ENCODE measurements around the gene CRK.

The CRK gene

GRCh38 chr17:1442187-1442586 lies 13.8 kb downstream of the CRK start:
- no peak overlapping the region for H3K4me3 ChIP-seq (ENCODE audit: severe bottlenecking)
- H3K4me1 ChIP-seq (ENCODE audit: insufficient read depth, poor library complexity, severe bottlenecking): no peaks in the 10 kb centered on the region
- H3K27ac ChIP-seq (ENCODE audit: poor library complexity, severe bottlenecking): no peak overlapping the region
- H3K27me3 ChIP-seq (ENCODE audit: insufficient read depth, poor library complexity, severe bottlenecking): no peaks in the 10 kb centered on the region
- DNase-seq (ENCODE audit: low spot score) (no peak), ATAC-seq (ENCODE audit: low read depth) (no peak)
- H3K36me3 ChIP-seq (ENCODE audit: low read depth): peaks cover 22% of the 10 kb centered on the region
- H3K9me3 ChIP-seq (ENCODE audit: severe bottlenecking): no peaks in the 10 kb centered on the region
- TF ChIP-seq CTCF (IDR thresholded peaks at IDR 0.05; ENCODE audit: poor library complexity, severe bottlenecking): no peak

- TF ChIP-seq CTCF (IDR thresholded peaks at IDR 0.05; ENCODE audit: poor library complexity, severe bottlenecking): no peak
- no peak for DNase-seq (ENCODE audit: low spot score)
- H3K36me3 ChIP-seq (ENCODE audit: low read depth): peaks cover 29% of the 10 kb centered on the region
These were observed 15.1 kb downstream of the CRK start for GRCh38 chr17:1440921-1441320.

GRCh38 chr17:1438593-1439083 lies 17.4 kb downstream of the CRK start:
- TF ChIP-seq CTCF (IDR thresholded peaks at IDR 0.05; ENCODE audit: poor library complexity, severe bottlenecking): no peak
- no peak overlapping the region for H3K4me3 ChIP-seq (ENCODE audit: severe bottlenecking)
- DNase-seq (ENCODE audit: low spot score) (no peak), ATAC-seq (ENCODE audit: low read depth) (no peak)
- H3K27ac ChIP-seq (ENCODE audit: poor library complexity, severe bottlenecking): no peak overlapping the region
- H3K9me3 ChIP-seq (ENCODE audit: severe bottlenecking): no peaks in the 10 kb centered on the region
- no peaks in the 10 kb centered on the region for H3K27me3 ChIP-seq (ENCODE audit: insufficient read depth, poor library complexity, severe bottlenecking)
- no peaks in the 10 kb centered on the region for H3K4me1 ChIP-seq (ENCODE audit: insufficient read depth, poor library complexity, severe bottlenecking)
- peaks cover 44% of the 10 kb centered on the region for H3K36me3 ChIP-seq (ENCODE audit: low read depth)

More at GRCh38 chr17:1440921-1441320, 15.1 kb downstream of the CRK start:
- no peak for ATAC-seq (ENCODE audit: low read depth)
- H3K9me3 ChIP-seq (ENCODE audit: severe bottlenecking): no peaks in the 10 kb centered on the region
- no peak overlapping the region for H3K4me3 ChIP-seq (ENCODE audit: severe bottlenecking)
- H3K27ac ChIP-seq (ENCODE audit: poor library complexity, severe bottlenecking): no peak overlapping the region
- no peaks in the 10 kb centered on the region for H3K27me3 ChIP-seq (ENCODE audit: insufficient read depth, poor library complexity, severe bottlenecking)
- no peaks in the 10 kb centered on the region for H3K4me1 ChIP-seq (ENCODE audit: insufficient read depth, poor library complexity, severe bottlenecking)

GRCh38 chr17:1435326-1435725 lies 20.7 kb downstream of the CRK start:
- peaks cover 63% of the 10 kb centered on the region for H3K36me3 ChIP-seq (ENCODE audit: low read depth)
- no peak overlapping the region for H3K4me3 ChIP-seq (ENCODE audit: severe bottlenecking)
- H3K9me3 ChIP-seq (ENCODE audit: severe bottlenecking): no peaks in the 10 kb centered on the region
- TF ChIP-seq CTCF (IDR thresholded peaks at IDR 0.05; ENCODE audit: poor library complexity, severe bottlenecking): no peak
- no peaks in the 10 kb centered on the region for H3K4me1 ChIP-seq (ENCODE audit: insufficient read depth, poor library complexity, severe bottlenecking)
- DNase-seq (ENCODE audit: low spot score) (no peak), ATAC-seq (ENCODE audit: low read depth) (no peak)
- H3K27me3 ChIP-seq (ENCODE audit: insufficient read depth, poor library complexity, severe bottlenecking): no peaks in the 10 kb centered on the region
- no peak overlapping the region for H3K27ac ChIP-seq (ENCODE audit: poor library complexity, severe bottlenecking)

GRCh38 chr17:1434150-1434549 lies 21.9 kb downstream of the CRK start:
- no peak for TF ChIP-seq CTCF (IDR thresholded peaks at IDR 0.05; ENCODE audit: poor library complexity, severe bottlenecking)
- DNase-seq (ENCODE audit: low spot score) (no peak), ATAC-seq (ENCODE audit: low read depth) (no peak)
- Histone ChIP-seq H3K36me3 (ENCODE audit: low read depth) (peaks cover 62% of the 10 kb centered on the region), H3K9me3 (ENCODE audit: severe bottlenecking) (no peaks in the 10 kb centered on the region), H3K4me1 (ENCODE audit: insufficient read depth, poor library complexity, severe bottlenecking) (no peaks in the 10 kb centered on the region), H3K27ac (ENCODE audit: poor library complexity, severe bottlenecking) (no peak overlapping the region), H3K4me3 (ENCODE audit: severe bottlenecking) (no peak overlapping the region), H3K27me3 (ENCODE audit: insufficient read depth, poor library complexity, severe bottlenecking) (no peaks in the 10 kb centered on the region)

Measured in RWPE2 (cell line).